HEK293T (cell line): ENCODE measurements around the gene NXPE1.

Experiments used
- CTCF ChIA-PET: fragments of 350-600 bp; formaldehyde crosslinking; extraction: SDS; loops from one replicate; lab custom pipeline; 2021; ENCODE audit warnings: antibody characterized with exemption, inconsistent platforms; lab: Yijun Ruan, JAX
- POLR2A ChIA-PET: fragments of 350-600 bp; formaldehyde crosslinking; extraction: SDS; loops from one replicate; lab custom pipeline; 2020; ENCODE audit warnings: antibody characterized with exemption, inconsistent platforms; lab: Yijun Ruan, JAX
- DNase-seq: peaks from one replicate; pipeline ENCODE4 v3.0.0; 2012; ENCODE audit warnings: mixed read lengths; ENCODE audit errors: extremely low spot score
- ARNT ChIP-seq: fragments of 450-650 bp; IDR thresholded peaks from 2 replicates; pipeline ENCODE4 v1.6.1; 2017; ENCODE audit warnings: mild to moderate bottlenecking
- BHLHE40 ChIP-seq: fragments of 450-650 bp; IDR thresholded peaks from 2 replicates; pipeline ENCODE4 v1.6.1; 2016; ENCODE audit warnings: mild to moderate bottlenecking, moderate library complexity, borderline replicate concordance
- CTBP1 ChIP-seq: fragments of 450-650 bp; IDR thresholded peaks from 2 replicates; pipeline ENCODE4 v1.6.1; 2016; ENCODE audit warnings: borderline replicate concordance
- ELF4 ChIP-seq: fragments of 450-650 bp; IDR thresholded peaks from 2 replicates; pipeline ENCODE4 v1.6.1; 2017; ENCODE audit warnings: antibody characterized with exemption
- FOXA1 ChIP-seq: fragments of 450-650 bp; IDR thresholded peaks from 2 replicates; pipeline ENCODE4 v1.6.1; 2016; ENCODE audit warnings: mild to moderate bottlenecking
- FOXK2 ChIP-seq: fragments of 450-650 bp; IDR thresholded peaks from 2 replicates; pipeline ENCODE4 v1.6.1; 2016; ENCODE audit warnings: mild to moderate bottlenecking
- FOXM1 ChIP-seq: fragments of 450-650 bp; IDR thresholded peaks from 2 replicates; pipeline ENCODE4 v1.6.1; 2017; ENCODE audit warnings: mild to moderate bottlenecking, borderline replicate concordance
- HDGF ChIP-seq: fragments of 450-650 bp; IDR thresholded peaks from 2 replicates; pipeline ENCODE4 v1.6.1; 2017; ENCODE audit warnings: antibody characterized with exemption, borderline replicate concordance
- L3MBTL2 ChIP-seq: fragments of 450-650 bp; conservative IDR thresholded peaks from 2 replicates; pipeline ENCODE4 v1.6.1; 2016; ENCODE audit warnings: mild to moderate bottlenecking
- LEF1 ChIP-seq: fragments of 450-650 bp; IDR thresholded peaks from 2 replicates; pipeline ENCODE4 v1.6.1; 2017; ENCODE audit warnings: mild to moderate bottlenecking, borderline replicate concordance
- NFRKB ChIP-seq: fragments of 450-650 bp; IDR thresholded peaks from 2 replicates; pipeline ENCODE4 v1.6.1; 2016; ENCODE audit warnings: mild to moderate bottlenecking, moderate library complexity
- PKNOX1 ChIP-seq: fragments of 450-650 bp; IDR thresholded peaks from 2 replicates; pipeline ENCODE4 v1.6.1; 2016
- SP1 ChIP-seq: fragments of 450-650 bp; IDR thresholded peaks from 2 replicates; pipeline ENCODE4 v1.6.1; 2017
- SUZ12 ChIP-seq: fragments of 450-650 bp; IDR thresholded peaks from 2 replicates; pipeline ENCODE4 v1.6.1; 2016; ENCODE audit warnings: mild to moderate bottlenecking
- TARDBP ChIP-seq: fragments of 450-650 bp; IDR thresholded peaks from 2 replicates; pipeline ENCODE4 v1.6.1; 2016
- ZNF384 ChIP-seq: fragments of 450-650 bp; IDR thresholded peaks from 2 replicates; pipeline ENCODE4 v1.6.1; 2016

NXPE1 gene

GRCh38 chr11:114525682-114526081 is 34.0 kb downstream of the NXPE1 start:
- CTCF ChIA-PET, result interaction anchor here (0.7 kb wide), 1 partner anchor 1006 kb away, joined by 3 read pairs; no protein-coding TSS in a partner anchor
- POLR2A ChIA-PET, result no interaction called here
- no peak for DNase-seq
- TF ChIP-seq FOXA1, result no peak
- TF ChIP-seq LEF1, result no peak
- TF ChIP-seq BHLHE40, result no peak
- TF ChIP-seq HDGF, result no peak
- TF ChIP-seq ZNF384, result no peak

- CTCF ChIA-PET, result no interaction called here
- DNase-seq, result no peak
- POLR2A ChIA-PET, result no interaction called here
- TF ChIP-seq SP1, result no peak
- TF ChIP-seq FOXA1, result no peak
- TF ChIP-seq TARDBP, result no peak
- TF ChIP-seq HDGF, result no peak
- no peak for TF ChIP-seq L3MBTL2
- TF ChIP-seq FOXM1, result no peak
- TF ChIP-seq PKNOX1, result no peak
- TF ChIP-seq SUZ12, result no peak
Observed at GRCh38 chr11:114524122-114524521, 35.6 kb downstream of the NXPE1 start.

GRCh38 chr11:114522818-114523217 is 36.9 kb downstream of the NXPE1 start:
- no peak for TF ChIP-seq FOXM1
- no peak for TF ChIP-seq PKNOX1
- no peak for TF ChIP-seq HDGF
- TF ChIP-seq SUZ12, result no peak
- no peak for TF ChIP-seq SP1
- no peak for TF ChIP-seq NFRKB
- TF ChIP-seq BHLHE40, result no peak
- TF ChIP-seq FOXA1, result no peak
- TF ChIP-seq CTBP1, result no peak
- no peak for TF ChIP-seq LEF1
- CTCF ChIA-PET, result no interaction called here
- POLR2A ChIA-PET, result no interaction called here
- DNase-seq, result no peak

GRCh38 chr11:114511538-114511937 is 48.1 kb downstream of the NXPE1 start:
- no peak for DNase-seq
- ChIA-PET POLR2A (no interaction called here), CTCF (no interaction called here)
- TF ChIP-seq L3MBTL2, result no peak
- TF ChIP-seq ARNT, result no peak
- TF ChIP-seq FOXM1, result no peak
- TF ChIP-seq SP1, result no peak
- no peak for TF ChIP-seq FOXK2
- no peak for TF ChIP-seq NFRKB
- no peak for TF ChIP-seq FOXA1
- no peak for TF ChIP-seq CTBP1
- TF ChIP-seq LEF1, result no peak
- TF ChIP-seq ELF4, result no peak
- TF ChIP-seq ZNF384, result no peak
- TF ChIP-seq BHLHE40, result no peak
- TF ChIP-seq TARDBP, result no peak
- no peak for TF ChIP-seq PKNOX1
- TF ChIP-seq SUZ12, result no peak
- no peak for TF ChIP-seq HDGF

GRCh38 chr11:114511079-114511478 is 48.6 kb downstream of the NXPE1 start:
- ChIA-PET POLR2A (no interaction called here), CTCF (no interaction called here)
- DNase-seq, result no peak
- no peak for TF ChIP-seq SP1

GRCh38 chr11:114501901-114502300 is 57.8 kb downstream of the NXPE1 start:
- CTCF ChIA-PET, result no interaction called here
- POLR2A ChIA-PET, result no interaction called here
- no peak for DNase-seq
- no peak for TF ChIP-seq SUZ12
- TF ChIP-seq CTBP1, result no peak
- no peak for TF ChIP-seq ZNF384
- TF ChIP-seq BHLHE40, result no peak
- TF ChIP-seq FOXK2, result no peak
- TF ChIP-seq PKNOX1, result no peak
- no peak for TF ChIP-seq ELF4
- TF ChIP-seq SP1, result no peak
- no peak for TF ChIP-seq NFRKB
- no peak for TF ChIP-seq HDGF
- TF ChIP-seq ARNT, result no peak
- no peak for TF ChIP-seq L3MBTL2
- no peak for TF ChIP-seq TARDBP

- ChIA-PET POLR2A (no interaction called here), CTCF (no interaction called here)
- TF ChIP-seq HDGF, result no peak
- DNase-seq, result no peak
Observed at GRCh38 chr11:114499756-114500155, 59.9 kb downstream of the NXPE1 start.
